ENCODE measurements around the gene ZDHHC11.

DNA sequence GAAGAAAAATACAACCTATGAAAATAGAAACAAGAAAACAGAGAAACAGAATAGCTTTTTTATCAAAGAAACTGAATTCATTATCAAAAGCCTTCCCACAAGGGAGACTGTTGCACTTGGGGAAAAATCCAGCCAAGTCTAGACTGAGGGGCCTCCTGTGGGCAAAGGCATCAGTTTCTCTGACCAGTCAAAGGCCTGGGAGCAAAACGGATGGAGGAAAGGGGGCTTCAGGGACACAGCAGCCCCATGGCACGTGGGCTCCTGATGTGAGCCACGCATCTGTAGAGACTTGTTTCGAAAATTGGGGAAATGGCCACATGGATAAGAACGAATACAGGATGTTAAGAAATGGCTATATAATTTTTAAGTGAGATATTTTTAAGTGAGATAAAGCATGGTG lies 87.4 kb downstream of the ZDHHC11 start:
- TF ChIP-seq, protein P1, sequence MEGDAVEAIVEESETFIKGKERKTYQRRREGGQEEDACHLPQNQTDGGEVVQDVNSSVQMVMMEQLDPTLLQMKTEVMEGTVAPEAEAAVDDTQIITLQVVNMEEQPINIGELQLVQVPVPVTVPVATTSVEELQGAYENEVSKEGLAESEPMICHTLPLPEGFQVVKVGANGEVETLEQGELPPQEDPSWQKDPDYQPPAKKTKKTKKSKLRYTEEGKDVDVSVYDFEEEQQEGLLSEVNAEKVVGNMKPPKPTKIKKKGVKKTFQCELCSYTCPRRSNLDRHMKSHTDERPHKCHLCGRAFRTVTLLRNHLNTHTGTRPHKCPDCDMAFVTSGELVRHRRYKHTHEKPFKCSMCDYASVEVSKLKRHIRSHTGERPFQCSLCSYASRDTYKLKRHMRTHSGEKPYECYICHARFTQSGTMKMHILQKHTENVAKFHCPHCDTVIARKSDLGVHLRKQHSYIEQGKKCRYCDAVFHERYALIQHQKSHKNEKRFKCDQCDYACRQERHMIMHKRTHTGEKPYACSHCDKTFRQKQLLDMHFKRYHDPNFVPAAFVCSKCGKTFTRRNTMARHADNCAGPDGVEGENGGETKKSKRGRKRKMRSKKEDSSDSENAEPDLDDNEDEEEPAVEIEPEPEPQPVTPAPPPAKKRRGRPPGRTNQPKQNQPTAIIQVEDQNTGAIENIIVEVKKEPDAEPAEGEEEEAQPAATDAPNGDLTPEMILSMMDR (conservative IDR thresholded peaks at IDR 0.05; ENCODE audit: low read length) = no peak
- no peak for TF ChIP-seq EZH2phosphoT487 (IDR thresholded peaks at IDR 0.05; ENCODE audit: borderline replicate concordance, low read depth, low read length)
